Epithelial cell of proximal tubule (primary cell): Measurements from ENCODE around the gene UST. TPM values are rescaled to one million over a fixed set of nuclear protein-coding genes. Genes with fewer than 3 reads are reported as not detected.

Experiments used
- DNase-seq: peaks from one replicate; pipeline ENCODE4 v3.0.0-alpha.2; 2011; ENCODE audit warnings: low read depth
- H3K4me3 ChIP-seq: 2 replicates; pipeline ENCODE4 v1.5.1; 2011; ENCODE audit warnings: low read depth, mild to moderate bottlenecking, low read length
- CTCF ChIP-seq: conservative IDR thresholded peaks from 2 replicates; pipeline ENCODE4 v1.5.1; 2012; ENCODE audit warnings: low read depth, mild to moderate bottlenecking, low read length
- total RNA-seq: library from RNA; depleted of rRNA; stranded (reverse); fragments of >200 nt; gene quantifications from 2 replicates; pipeline ENCODE4 v1.2.3, GENCODE V29; 2015

The UST gene
- total RNA-seq, 1 donor from 2014 or later, result 1.1 TPM

DNA sequence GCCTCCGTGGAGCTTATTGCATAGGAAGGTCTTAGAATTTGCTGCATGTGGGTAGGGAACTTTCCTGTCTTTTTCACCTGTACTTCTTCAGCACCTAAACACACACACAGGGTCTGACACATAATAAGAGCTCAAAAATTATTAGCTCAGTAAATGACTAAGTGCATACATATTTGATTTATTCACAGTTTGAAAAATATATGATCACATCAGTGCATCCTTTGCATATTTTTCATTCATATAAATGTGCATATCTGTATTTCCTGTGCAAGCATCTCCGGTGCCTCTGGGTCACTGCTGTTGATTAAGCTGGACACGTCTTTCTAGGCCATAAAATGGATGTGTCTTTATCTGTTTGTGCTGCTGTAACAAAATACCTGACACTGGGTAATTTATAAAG, 234.7 kb downstream of the UST start:
- TF ChIP-seq CTCF, result no peak
- no peak overlapping the region for H3K4me3 ChIP-seq
- no peak for DNase-seq

- H3K4me3 ChIP-seq, result no peak overlapping the region
- no peak for DNase-seq
- TF ChIP-seq CTCF, result no peak
Observed at GRCh38 chr6:148983101-148983761, 236.4 kb downstream of the UST start.

DNA sequence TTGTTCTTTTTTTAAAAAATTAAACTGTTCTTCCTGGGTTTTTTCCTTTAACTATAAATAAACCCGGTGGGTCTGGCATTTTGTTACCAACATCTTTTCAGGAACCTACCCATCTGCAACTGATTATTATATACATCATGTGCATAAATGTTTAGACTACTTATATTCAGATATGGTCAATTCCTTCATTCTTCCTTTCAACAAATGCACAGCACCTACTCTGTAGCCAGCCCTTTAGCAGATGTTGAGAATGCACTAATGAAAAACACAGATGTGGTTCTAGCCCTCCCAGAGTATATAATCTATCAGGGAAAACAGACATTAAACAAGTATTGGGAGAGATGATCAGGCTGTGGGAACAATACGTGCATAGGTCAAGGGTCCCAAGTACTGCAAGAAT, 237.1 kb downstream of the UST start:
- DNase-seq, result no peak
- TF ChIP-seq CTCF, result no peak
- H3K4me3 ChIP-seq, result no peak overlapping the region

DNA sequence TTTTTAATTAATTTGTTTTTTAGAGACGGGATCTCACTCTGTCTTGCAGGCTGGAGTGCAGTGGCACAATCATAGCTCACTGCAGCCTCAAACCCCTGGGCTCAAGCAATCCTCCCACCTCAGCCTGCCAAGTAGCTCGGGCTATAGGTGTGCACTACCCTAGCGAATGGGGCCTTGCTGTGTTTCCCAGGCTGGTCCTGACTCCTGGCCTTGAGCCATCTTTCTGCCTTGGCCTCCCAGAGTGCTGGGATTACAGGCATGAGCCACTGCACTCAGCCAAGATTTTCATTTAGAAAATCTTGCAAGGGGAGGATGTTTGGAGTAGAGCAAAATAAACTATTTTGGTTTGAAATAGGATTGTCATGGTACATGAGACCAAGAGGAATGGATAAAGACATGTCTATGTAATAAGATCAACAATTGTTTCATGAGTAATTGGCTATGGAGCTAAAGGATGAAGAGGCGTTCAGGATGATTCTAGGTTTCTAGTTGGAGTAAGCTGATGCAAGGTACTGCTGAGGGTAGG, 237.8 kb downstream of the UST start:
- TF ChIP-seq CTCF, result no peak
- DNase-seq, result no peak

DNA sequence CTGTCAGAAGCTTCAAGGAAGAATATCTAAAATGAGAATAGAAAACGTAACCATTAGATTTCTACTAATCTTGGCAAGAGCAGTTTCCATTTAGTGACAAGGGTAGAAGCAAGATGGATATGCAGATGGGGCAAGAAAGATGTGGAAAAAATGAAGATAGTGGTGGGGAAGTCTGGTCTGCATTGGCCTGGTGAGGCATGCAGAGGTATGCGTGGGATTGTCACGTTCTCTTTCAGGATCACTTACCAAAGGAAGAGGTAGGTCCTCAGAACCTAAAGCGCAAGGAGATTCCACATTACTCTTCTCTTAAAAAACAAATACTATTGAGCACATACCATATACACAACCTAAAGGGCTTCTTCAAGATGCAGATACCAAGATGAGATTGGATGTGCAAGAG, 238.7 kb downstream of the UST start:
- DNase-seq, result no peak
- no peak overlapping the region for H3K4me3 ChIP-seq
- TF ChIP-seq CTCF, result no peak

More for the DNA sequence above, 237.8 kb downstream of the UST start:
- no peak overlapping the region for H3K4me3 ChIP-seq

- H3K4me3 ChIP-seq, result no peak overlapping the region
- TF ChIP-seq CTCF, result no peak
- no peak for DNase-seq
Observed at GRCh38 chr6:148986608-148987007, 239.8 kb downstream of the UST start.

GRCh38 chr6:148987982-148988381, 241.2 kb downstream of the UST start:
- no peak for TF ChIP-seq CTCF
- DNase-seq, result no peak
- no peak overlapping the region for H3K4me3 ChIP-seq
